Astrocyte (in vitro differentiated cells and primary cell): ENCODE measurements around the gene LRRC75A. TPM values are rescaled to one million over a fixed set of nuclear protein-coding genes. Genes with fewer than 3 reads are reported as not detected.

Experiments used
- DNase-seq: peaks from one replicate; pipeline ENCODE4 v3.0.0-alpha.2; 2010; ENCODE audit warnings: low read depth
- FAIRE-seq: peaks from 2 replicates; lab custom pipeline; 2011; peaks lifted over from hg19 to GRCh38; lab: Jason Lieb, UNC
- H2AFZ ChIP-seq: 2 replicates; pipeline ENCODE4 v1.6.0; 2012; ENCODE audit warnings: low read depth, low read length, inconsistent platforms
- H3K27ac ChIP-seq: 2 replicates; pipeline ENCODE4 v1.5.1; 2011; ENCODE audit warnings: low read depth, low read length, inconsistent platforms
- H3K27me3 ChIP-seq: 2 replicates; pipeline ENCODE4 v1.6.0; 2011; ENCODE audit warnings: low read length, inconsistent platforms; ENCODE audit not compliant: insufficient read depth
- H3K36me3 ChIP-seq: 2 replicates; pipeline ENCODE4 v1.5.1; 2011; ENCODE audit warnings: low read length, inconsistent platforms; ENCODE audit not compliant: insufficient read depth
- H3K4me1 ChIP-seq: 2 replicates; pipeline ENCODE4 v1.5.1; 2011; ENCODE audit warnings: low read length, inconsistent platforms; ENCODE audit not compliant: insufficient read depth
- H3K4me2 ChIP-seq: 2 replicates; pipeline ENCODE4 v1.6.0; 2012; ENCODE audit warnings: low read length, inconsistent platforms
- H3K4me3 ChIP-seq: 2 replicates; pipeline ENCODE4 v1.5.1; 2011; ENCODE audit warnings: low read depth, mild to moderate bottlenecking, low read length, inconsistent platforms; ENCODE audit not compliant: insufficient read depth
- H3K79me2 ChIP-seq: 2 replicates; pipeline ENCODE4 v1.6.0; 2012; ENCODE audit warnings: mild to moderate bottlenecking, low read length, inconsistent platforms; ENCODE audit not compliant: insufficient read depth
- H3K9ac ChIP-seq: 2 replicates; pipeline ENCODE4 v1.6.0; 2012; ENCODE audit warnings: mild to moderate bottlenecking, low read length, inconsistent platforms
- H3K9me3 ChIP-seq: 2 replicates; pipeline ENCODE4 v1.5.1; 2012; ENCODE audit warnings: low read depth, mild to moderate bottlenecking, low read length, inconsistent platforms; ENCODE audit not compliant: insufficient read depth
- H4K20me1 ChIP-seq: 2 replicates; pipeline ENCODE4 v1.6.0; 2012; ENCODE audit warnings: low read length, inconsistent platforms; ENCODE audit not compliant: insufficient read depth
- H3K27ac Mint-ChIP-seq: one replicate; pipeline ENCODE4 v1.8.0; 2021; ENCODE audit warnings: mild to moderate bottlenecking, mixed read lengths; ENCODE audit not compliant: unreplicated experiment
- H3K27me3 Mint-ChIP-seq: one replicate; pipeline ENCODE4 v1.8.0; 2021; ENCODE audit warnings: low read depth, mixed read lengths; ENCODE audit not compliant: unreplicated experiment
- H3K36me3 Mint-ChIP-seq: one replicate; pipeline ENCODE4 v1.8.0; 2021; ENCODE audit warnings: low read depth, mixed read lengths; ENCODE audit not compliant: unreplicated experiment
- H3K4me1 Mint-ChIP-seq: one replicate; pipeline ENCODE4 v1.8.0; 2021; ENCODE audit warnings: low read depth, mixed read lengths; ENCODE audit not compliant: unreplicated experiment
- H3K4me3 Mint-ChIP-seq: one replicate; pipeline ENCODE4 v1.8.0; 2021; ENCODE audit warnings: mild to moderate bottlenecking, moderate library complexity, mixed read lengths; ENCODE audit not compliant: unreplicated experiment
- H3K9me3 Mint-ChIP-seq: one replicate; pipeline ENCODE4 v1.8.0; 2021; ENCODE audit warnings: mild to moderate bottlenecking, mixed read lengths; ENCODE audit not compliant: unreplicated experiment
- EZH2 ChIP-seq: IDR thresholded peaks from 2 replicates; pipeline ENCODE4 v1.6.1; 2012; ENCODE audit warnings: mild to moderate bottlenecking, low read length, inconsistent platforms; ENCODE audit not compliant: insufficient read depth
- total RNA-seq: library from RNA; stranded (reverse); gene quantifications from 2 replicates; pipeline ENCODE4 v1.2.1, GENCODE V29; 2021
- TF ChIP-seq, protein P1 (sequence below): IDR thresholded peaks from 2 replicates; pipeline ENCODE4 v1.5.1; 2011; ENCODE audit warnings: low read depth, mild to moderate bottlenecking, inconsistent platforms, low read length, moderate library complexity; ENCODE audit not compliant: insufficient read depth

The LRRC75A gene
- total RNA-seq, 1 donor from 2014 or later: 0.36 TPM

DNA sequence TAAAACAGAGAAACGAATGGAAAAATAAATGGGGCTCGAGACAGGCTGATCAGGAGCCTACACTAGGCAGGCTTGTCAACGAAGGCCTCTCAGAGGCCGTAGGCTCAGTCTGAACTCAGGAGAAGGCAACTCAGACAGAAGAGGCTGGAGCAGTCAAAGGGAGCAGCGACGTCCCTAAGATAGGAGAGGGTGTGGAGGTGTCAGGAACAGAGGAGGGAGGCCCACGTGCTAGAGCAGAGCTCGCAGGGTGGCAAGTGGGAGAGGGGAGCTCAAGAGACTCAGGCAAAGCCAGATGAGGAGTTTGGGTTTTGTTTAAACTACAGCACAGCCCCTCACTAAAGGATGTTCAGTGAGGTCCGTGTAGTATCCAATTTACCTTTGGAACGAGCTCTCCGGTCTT is 32.7 kb downstream of the LRRC75A start:
- H3K4me3 Mint-ChIP-seq: no peak overlapping the region
- no peaks in the 10 kb centered on the region for H3K9me3 ChIP-seq
- H3K4me3 ChIP-seq: no peak overlapping the region
- no peak overlapping the region for H3K9ac ChIP-seq
- H3K36me3 Mint-ChIP-seq: peaks cover 16% of the 10 kb centered on the region
- H3K27me3 ChIP-seq: no peaks in the 10 kb centered on the region
- TF ChIP-seq, protein P1, sequence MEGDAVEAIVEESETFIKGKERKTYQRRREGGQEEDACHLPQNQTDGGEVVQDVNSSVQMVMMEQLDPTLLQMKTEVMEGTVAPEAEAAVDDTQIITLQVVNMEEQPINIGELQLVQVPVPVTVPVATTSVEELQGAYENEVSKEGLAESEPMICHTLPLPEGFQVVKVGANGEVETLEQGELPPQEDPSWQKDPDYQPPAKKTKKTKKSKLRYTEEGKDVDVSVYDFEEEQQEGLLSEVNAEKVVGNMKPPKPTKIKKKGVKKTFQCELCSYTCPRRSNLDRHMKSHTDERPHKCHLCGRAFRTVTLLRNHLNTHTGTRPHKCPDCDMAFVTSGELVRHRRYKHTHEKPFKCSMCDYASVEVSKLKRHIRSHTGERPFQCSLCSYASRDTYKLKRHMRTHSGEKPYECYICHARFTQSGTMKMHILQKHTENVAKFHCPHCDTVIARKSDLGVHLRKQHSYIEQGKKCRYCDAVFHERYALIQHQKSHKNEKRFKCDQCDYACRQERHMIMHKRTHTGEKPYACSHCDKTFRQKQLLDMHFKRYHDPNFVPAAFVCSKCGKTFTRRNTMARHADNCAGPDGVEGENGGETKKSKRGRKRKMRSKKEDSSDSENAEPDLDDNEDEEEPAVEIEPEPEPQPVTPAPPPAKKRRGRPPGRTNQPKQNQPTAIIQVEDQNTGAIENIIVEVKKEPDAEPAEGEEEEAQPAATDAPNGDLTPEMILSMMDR: no peak
- TF ChIP-seq EZH2: no peak
- no peaks in the 10 kb centered on the region for H3K36me3 ChIP-seq
- no peak overlapping the region for H3K27ac Mint-ChIP-seq
- DNase-seq (no peak), FAIRE-seq (no peak)
- H3K4me2 ChIP-seq: no peak overlapping the region
- no peaks in the 10 kb centered on the region for H3K9me3 Mint-ChIP-seq
- peaks cover 2% of the 10 kb centered on the region for H3K27me3 Mint-ChIP-seq
- no peaks in the 10 kb centered on the region for H3K4me1 Mint-ChIP-seq
- H3K27ac ChIP-seq: no peak overlapping the region
- H4K20me1 ChIP-seq: no peaks in the 10 kb centered on the region
- H3K79me2 ChIP-seq: no peaks in the 10 kb centered on the region
- H2AFZ ChIP-seq: no peak overlapping the region
- H3K4me1 ChIP-seq: peaks cover 7% of the 10 kb centered on the region

- Histone ChIP-seq H3K4me1 (peaks cover 6% of the 10 kb centered on the region), H2AFZ (no peak overlapping the region), H3K27me3 (no peaks in the 10 kb centered on the region), H3K27ac (no peak overlapping the region), H3K36me3 (no peaks in the 10 kb centered on the region), H3K9me3 (no peaks in the 10 kb centered on the region), H4K20me1 (no peaks in the 10 kb centered on the region), H3K4me3 (no peak overlapping the region), H3K9ac (no peak overlapping the region), H3K79me2 (no peaks in the 10 kb centered on the region), H3K4me2 (no peak overlapping the region)
- H3K27ac Mint-ChIP-seq: no peak overlapping the region
- peaks cover 17% of the 10 kb centered on the region for H3K36me3 Mint-ChIP-seq
- H3K27me3 Mint-ChIP-seq: peaks cover 2% of the 10 kb centered on the region
- no peak for FAIRE-seq
- no peak for DNase-seq
- H3K4me1 Mint-ChIP-seq: peaks cover 5% of the 10 kb centered on the region
- no peaks in the 10 kb centered on the region for H3K9me3 Mint-ChIP-seq
- no peak for TF ChIP-seq EZH2
- TF ChIP-seq, protein P1: no peak
- H3K4me3 Mint-ChIP-seq: no peak overlapping the region
These were observed 35.2 kb downstream of the LRRC75A start for GRCh38 chr17:16456742-16457316.

- Histone ChIP-seq H3K9ac (no peak overlapping the region), H3K79me2 (no peaks in the 10 kb centered on the region), H4K20me1 (no peaks in the 10 kb centered on the region), H3K4me1 (peaks cover 6% of the 10 kb centered on the region), H3K9me3 (no peaks in the 10 kb centered on the region), H3K36me3 (no peaks in the 10 kb centered on the region), H3K4me3 (no peak overlapping the region), H3K27me3 (no peaks in the 10 kb centered on the region), H3K27ac (no peak overlapping the region), H3K4me2 (no peak overlapping the region), H2AFZ (no peak overlapping the region)
- TF ChIP-seq, protein P1: no peak
- no peak for TF ChIP-seq EZH2
- Mint-ChIP-seq H3K36me3 (peaks cover 17% of the 10 kb centered on the region), H3K4me1 (peaks cover 5% of the 10 kb centered on the region), H3K4me3 (no peak overlapping the region), H3K27me3 (peaks cover 2% of the 10 kb centered on the region), H3K9me3 (no peaks in the 10 kb centered on the region), H3K27ac (no peak overlapping the region)
- FAIRE-seq (no peak), DNase-seq (no peak)
These were observed 35.8 kb downstream of the LRRC75A start for GRCh38 chr17:16455997-16456741.
